Adrenal gland (tissue), 5 donors: Measurements from ENCODE around the gene CCNA2.

Experiments used
- CTCF ChIP-seq, 6 experiments: fragments of 450-650 bp in 4 of 6; fragments of 200-600 bp in 2 of 6; sonication (generic) in 1 of 6; IDR thresholded peaks; 1 replicate in 5 of 6; 2 replicates in 1 of 6; pipeline versions ENCODE4 v1.5.1 to v1.8.0; 2016 to 2021; ENCODE audit warnings: antibody characterized with exemption in 6 of 6, mild to moderate bottlenecking in 2 of 6, moderate library complexity in 1 of 6
- POLR2A ChIP-seq, 2 donors: fragments of 450-650 bp; IDR thresholded peaks; one replicate each; pipeline ENCODE4 v1.6.1; 2017; ENCODE audit warnings: antibody characterized with exemption in 2 of 2, mild to moderate bottlenecking in 2 of 2, moderate library complexity in 1 of 2
- donor health status: DM: no; HTN: no; CAD: no.

GRCh38 chr4:121789960-121790829, 33.5 kb downstream of the CCNA2 start:
- TF ChIP-seq CTCF (IDR thresholded peaks at IDR 0.05) (no peak), POLR2A (IDR thresholded peaks at IDR 0.05) (no peak)
